GM18499 (cell line): ENCODE results near the gene KLHL18.

Experiments
- ATAC-seq: cut with Tn5 transposase; IDR thresholded peaks from one replicate; pipeline ENCODE4 v1.9.1; 2021; ENCODE audit warnings: moderate number of reproducible peaks; ENCODE audit not compliant: insufficient read depth, unreplicated experiment

Gene KLHL18

GRCh38 chr3:47384425-47384824 is 101.7 kb downstream of the KLHL18 start:
- no peak for ATAC-seq

GRCh38 chr3:47385007-47385406 is 102.3 kb downstream of the KLHL18 start:
- no peak for ATAC-seq

GRCh38 chr3:47385796-47386195 is 103.1 kb downstream of the KLHL18 start:
- no peak for ATAC-seq

GRCh38 chr3:47392933-47393332 is 110.2 kb downstream of the KLHL18 start:
- no peak for ATAC-seq

- ATAC-seq, result no peak
These were observed 111.6 kb downstream of the KLHL18 start for GRCh38 chr3:47394140-47394870.

GRCh38 chr3:47394881-47395280 is 112.1 kb downstream of the KLHL18 start:
- no peak for ATAC-seq
